Inflammatory macrophage treated with lipopolysaccharide for 1 hour (primary cell): ENCODE data around the gene GNS.

ENCODE experiments used
- DNase-seq, 2 donors: peaks; one replicate each; pipeline ENCODE4 v3.0.0-alpha.2; 2020 to 2022

Gene GNS

DNA sequence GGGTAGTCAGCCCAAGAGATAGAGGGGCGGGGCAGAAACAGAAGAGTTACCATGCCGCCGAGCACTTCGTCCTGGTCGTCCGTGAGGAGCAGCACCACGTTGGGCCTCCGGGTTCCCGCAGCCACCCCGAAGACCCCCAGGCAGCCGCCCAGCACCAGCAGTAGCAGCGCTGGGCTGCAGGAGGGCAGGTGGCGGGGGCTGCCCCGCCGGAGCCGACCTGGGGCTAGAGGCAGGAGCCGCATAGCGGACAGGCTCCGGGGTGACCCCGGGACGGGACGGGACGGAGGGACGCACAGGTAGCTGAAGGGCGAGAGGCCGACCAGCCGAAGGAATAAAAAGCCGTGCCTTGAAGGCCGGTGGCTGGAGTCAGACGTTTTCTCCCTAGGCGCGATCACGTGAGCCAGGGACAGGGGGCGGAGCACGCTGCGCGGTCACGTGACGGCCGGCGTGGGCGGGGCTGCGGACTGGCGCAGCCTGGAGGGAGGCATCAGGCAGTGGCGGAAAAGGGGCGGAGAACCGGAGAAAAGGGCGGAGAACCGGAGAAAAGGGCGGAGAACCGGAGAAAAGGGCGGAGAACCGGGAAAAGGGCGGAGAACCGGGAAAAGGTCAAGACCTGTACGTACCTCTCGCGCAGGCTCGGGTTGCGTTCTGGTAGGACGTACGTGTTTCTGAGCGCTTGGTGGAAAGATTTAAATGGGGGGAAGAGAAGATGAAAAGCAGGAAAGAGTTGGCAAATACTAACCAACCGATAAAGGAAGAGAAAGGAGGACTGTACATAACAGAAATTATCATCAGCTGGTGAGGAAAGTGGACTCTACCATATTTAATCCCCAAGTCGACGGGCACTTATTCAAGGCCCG is at the start of gene GNS:
Gene GNS (minus strand): TSS at position 372 of the 860 bp plus-strand sequence. CDS start 130 bp downstream, at position 242.
- peak; percentile 93 to 99 for DNase-seq

DNA sequence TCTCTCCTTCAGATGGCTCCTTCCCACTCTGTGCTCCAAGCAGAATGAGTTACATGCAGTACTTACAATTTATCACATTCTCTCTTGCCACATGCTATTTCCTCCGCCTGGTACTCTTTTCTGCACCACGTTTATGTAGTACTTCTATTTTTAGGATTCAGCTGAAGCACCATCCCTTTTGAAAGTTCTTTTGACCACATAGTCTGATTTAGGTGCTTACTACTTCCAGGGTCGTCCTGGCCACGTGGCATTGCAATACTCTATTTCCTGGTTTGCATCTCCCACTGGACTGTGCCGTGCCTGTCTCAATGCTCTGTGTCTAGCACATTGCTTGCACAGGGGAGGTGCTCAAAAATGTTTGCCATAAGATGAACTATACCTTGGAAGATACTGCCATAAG is 48.9 kb upstream of the GNS start:
- DNase-seq: no peak

DNA sequence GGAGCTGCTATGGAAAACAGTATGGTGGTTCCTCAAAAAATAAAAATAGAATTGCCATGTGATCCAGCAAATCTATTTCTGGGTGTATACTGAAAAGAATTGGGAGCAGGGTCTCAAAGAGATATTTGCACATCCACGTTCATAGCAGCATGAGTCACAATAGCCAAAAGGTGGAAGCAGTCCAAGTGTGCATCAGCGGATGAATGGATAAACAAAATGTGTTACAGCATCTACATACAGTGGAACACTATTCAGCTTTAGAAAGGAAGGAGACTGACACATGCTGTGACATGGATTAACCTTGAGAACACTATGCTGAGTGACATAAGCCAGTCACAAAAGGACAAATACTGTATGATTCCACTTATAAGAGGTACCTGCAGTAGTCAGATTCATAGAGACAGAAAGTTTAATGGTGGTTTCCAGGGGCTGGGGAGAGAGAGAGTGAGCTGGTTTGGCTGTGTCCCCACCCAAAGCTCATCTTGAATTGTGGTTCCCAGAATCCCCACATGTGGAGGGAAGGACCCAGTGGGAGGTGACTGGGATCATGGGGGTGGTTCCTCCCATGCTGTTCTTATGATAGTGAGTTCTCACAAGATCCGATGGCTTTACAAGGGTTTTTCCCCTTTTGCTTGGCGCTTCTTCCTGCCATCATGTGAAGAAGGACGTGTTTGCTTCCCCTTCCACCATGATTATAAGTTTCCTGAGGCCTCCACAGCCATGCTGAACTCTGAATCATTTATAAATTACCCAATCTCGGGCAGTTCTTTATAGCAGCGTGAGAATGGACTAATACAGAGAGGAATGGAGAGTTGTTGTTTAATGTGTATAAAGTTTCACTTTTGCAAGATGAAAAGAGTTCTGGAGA is 47.6 kb upstream of the GNS start:
- peak; percentile 43 to 46 for DNase-seq

DNA sequence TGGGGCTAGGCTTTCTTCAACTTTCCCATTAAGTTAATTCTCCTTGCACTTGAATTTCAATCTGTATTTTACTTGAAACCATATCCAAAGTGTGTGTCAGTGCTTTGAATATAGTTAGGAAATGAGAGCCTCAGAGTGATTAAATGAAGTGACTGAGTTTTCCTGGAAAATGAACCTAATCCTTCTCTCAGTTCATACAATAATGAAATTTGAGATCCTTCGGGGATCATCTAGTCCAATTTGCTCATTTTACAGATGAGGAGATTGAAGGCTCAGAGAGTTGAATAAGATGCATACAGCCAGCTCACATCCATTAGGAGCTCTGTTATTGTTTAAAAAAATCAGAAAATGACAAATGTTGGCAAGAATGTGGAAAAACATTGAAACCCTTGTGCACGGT is 47.0 kb upstream of the GNS start:
- DNase-seq: no peak

DNA sequence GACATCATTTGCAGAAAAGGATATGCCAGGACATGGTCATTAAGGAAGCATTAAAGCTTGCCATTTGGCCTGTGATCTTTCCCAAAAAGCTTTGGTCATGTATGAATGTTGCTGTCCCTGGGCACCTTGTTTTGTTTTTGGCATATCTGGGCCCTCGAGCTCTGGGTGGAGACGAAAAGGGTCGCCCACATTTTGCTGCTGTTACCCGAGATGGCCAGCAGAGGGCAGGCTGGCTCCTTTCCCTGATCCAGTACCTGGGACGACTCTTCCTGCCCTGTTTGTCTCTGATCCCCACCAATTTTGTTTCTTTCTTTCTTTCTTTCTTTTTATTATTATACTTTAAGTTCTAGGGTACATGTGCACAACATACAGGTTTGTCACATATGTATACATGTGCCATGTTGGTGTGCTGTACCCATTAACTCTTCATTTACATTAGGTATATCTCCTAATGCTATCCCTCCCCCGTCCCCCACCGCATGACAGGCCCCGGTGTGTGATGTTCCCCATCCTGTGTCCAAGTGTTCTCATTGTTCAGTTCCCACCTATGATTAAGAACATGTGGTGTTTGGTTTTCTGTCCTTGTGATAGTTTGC is 43.1 kb upstream of the GNS start:
- peak in 1 of 2 donors; percentile 81 for DNase-seq

GRCh38 chr12:64801381-64801780 is 42.2 kb upstream of the GNS start:
- DNase-seq: no peak

- peak; percentile 92 for DNase-seq
These were observed 41.4 kb upstream of the GNS start for GRCh38 chr12:64800640-64801039.

GRCh38 chr12:64798165-64798564 is 39.0 kb upstream of the GNS start:
- DNase-seq: no peak

DNA sequence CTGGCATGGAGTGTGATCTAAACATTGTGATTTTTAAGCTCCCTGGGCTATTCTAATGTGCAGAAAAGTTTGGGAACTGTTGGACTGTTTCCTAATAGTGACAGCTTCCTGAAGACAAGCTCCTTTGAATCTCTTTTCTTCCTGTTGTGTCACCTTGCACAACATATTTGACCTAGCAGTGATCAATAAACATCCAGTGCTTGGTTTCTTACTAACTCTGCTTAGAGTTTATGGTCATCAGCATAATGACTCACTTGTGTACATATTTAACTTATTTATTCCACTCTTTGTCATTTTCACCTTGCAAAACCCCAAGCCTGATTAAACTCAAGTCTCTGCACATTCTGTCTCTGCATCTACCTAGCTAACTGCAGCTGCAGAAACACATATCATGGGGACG is 38.0 kb upstream of the GNS start:
- no peak for DNase-seq

DNA sequence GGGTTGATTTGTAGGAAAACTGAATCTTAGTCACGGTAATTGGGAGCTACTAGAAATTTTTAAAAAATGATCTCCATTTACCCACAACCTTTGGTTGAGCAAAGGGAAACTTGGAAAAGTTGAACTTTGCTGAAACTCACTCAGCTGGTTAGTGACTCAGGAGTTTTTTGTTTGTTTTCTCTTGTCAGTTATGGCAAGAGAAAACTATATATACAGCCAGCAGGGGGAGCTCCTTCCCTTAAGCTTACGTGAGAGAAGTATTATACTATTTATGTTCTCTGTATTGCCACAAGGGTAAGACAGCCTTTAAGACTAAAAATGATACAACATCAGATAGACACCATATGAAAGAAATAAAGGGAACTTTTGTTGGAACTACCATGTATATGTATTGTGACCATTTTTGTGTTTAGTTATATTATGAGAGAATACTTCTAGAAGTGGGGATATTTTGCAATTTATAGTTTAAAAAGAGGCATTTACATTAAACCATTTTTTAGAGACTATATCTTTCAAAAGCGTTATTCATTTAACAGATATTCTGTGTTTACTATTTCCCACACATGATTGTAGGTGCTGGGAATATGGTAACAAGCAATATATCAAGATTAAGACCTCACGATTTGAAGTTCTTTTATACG is 37.1 kb upstream of the GNS start:
- peak; percentile 90 to 99 for DNase-seq

GRCh38 chr12:64794305-64794704 is 35.1 kb upstream of the GNS start:
- no peak for DNase-seq

DNA sequence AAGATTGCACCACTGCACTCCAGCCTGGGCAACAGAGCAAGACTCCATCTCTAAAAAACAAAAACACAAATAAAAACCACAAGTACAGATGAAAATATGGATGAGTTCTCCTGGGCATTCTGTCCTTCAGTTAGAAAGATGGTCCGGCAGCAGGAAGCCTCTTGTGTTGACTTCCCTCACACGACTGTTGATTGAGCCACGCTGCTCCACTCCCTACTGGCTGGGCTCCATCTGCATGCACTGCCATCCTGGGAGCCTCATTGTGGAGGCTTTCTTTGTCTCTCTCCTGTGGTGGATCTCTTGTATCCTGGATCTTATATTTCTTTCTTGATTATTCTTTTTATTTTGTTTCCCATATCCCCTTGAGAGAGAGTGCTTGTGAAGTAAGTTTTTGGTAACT is 34.4 kb upstream of the GNS start:
- no peak for DNase-seq

DNA sequence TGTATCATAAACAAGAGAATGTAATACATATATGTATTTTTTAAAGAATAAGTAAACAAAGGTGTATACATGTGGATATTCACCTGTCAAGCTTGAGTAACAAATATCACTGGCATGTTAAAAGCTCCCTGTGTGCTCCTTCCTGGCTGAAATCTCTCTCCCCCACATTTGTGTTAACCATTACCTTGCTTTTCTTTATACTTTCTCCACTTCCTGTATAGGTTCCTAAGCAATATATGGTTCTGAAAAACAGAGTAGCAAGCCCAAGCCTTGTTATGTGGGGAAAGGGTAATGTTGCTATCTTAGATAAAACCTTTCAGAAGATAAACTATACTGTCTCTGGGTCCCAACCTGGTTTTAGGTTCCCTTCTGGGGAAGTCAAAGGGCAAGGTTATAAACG is 32.9 kb upstream of the GNS start:
- no peak for DNase-seq

GRCh38 chr12:64791036-64791435 is 31.8 kb upstream of the GNS start:
- no peak for DNase-seq

- DNase-seq: no peak
These were observed 31.0 kb upstream of the GNS start for GRCh38 chr12:64790166-64790565.

- no peak for DNase-seq
These were observed 26.6 kb upstream of the GNS start for GRCh38 chr12:64785838-64786237.

GRCh38 chr12:64782191-64782876 is 23.1 kb upstream of the GNS start:
- DNase-seq: peak; percentile 76 to 83

GRCh38 chr12:64781280-64782190 is 22.3 kb upstream of the GNS start:
- no peak for DNase-seq

DNA sequence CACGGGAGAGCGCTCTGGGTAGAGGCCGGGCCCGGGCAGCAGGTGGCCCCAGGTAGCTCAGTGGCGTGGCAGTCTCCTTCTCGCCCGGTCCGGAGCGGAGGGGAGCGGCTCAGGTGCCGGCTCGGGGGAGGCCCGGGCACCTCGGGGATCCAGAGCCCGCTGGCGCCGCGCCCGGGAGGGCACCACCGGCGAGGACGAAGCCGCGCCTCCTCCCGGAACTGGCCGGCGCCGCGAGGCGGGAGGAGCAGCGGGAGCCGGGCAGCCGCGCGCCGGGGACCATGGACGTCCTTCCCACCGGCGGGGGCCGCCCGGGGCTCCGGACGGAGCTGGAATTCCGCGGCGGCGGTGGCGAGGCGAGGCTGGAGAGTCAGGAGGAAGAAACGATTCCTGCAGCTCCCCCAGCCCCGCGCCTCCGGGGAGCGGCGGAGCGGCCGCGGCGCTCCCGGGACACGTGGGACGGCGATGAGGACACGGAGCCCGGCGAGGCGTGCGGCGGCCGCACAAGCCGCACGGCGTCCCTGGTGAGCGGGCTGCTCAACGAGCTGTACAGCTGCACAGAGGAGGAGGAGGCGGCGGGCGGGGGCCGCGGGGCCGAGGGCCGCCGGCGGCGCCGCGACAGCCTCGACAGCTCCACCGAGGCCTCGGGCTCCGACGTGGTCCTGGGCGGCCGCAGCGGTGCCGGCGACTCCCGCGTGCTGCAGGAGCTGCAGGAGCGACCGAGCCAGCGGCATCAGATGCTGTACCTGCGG is 21.5 kb upstream of the GNS start:
- DNase-seq: peak in 1 of 2 donors; percentile 44

- DNase-seq: no peak
These were observed 20.9 kb upstream of the GNS start for GRCh38 chr12:64780132-64780530.
